Spleen (tissue), 11 donors: ENCODE data around the gene PROM1. TPM values are rescaled to one million over a fixed set of nuclear protein-coding genes. Genes with fewer than 3 reads are reported as not detected.

ENCODE experiments used
- DNase-seq: peaks from one replicate; pipeline ENCODE4 v3.0.0-alpha.2; 2020
- H3K27ac ChIP-seq, 8 donors: fragments of 200-600 bp; sonication (generic) in 7 of 8; 1 replicate in 4 of 8; 2 replicates in 4 of 8; pipeline versions ENCODE4 v1.5.0 to v1.8.0; 2016 to 2021; ENCODE audit warnings: inconsistent platforms in 4 of 8, mild to moderate bottlenecking in 4 of 8, moderate library complexity in 1 of 8
- H3K27me3 ChIP-seq, 7 donors: fragments of 200-600 bp; sonication (generic) in 6 of 7; replicated peaks in 1 of 7; 1 replicate in 4 of 7; 2 replicates in 3 of 7; pipeline versions ENCODE4 v1.5.0 to v1.8.0; 2016 to 2021; ENCODE audit warnings: inconsistent platforms in 3 of 7, mild to moderate bottlenecking in 1 of 7
- H3K36me3 ChIP-seq, 6 donors: fragments of 200-600 bp; sonication (generic) in 5 of 6; 1 replicate in 4 of 6; 2 replicates in 2 of 6; pipeline versions ENCODE4 v1.5.0 to v1.8.0; 2016 to 2021; ENCODE audit warnings: inconsistent platforms in 2 of 6
- H3K4me1 ChIP-seq, 6 donors: fragments of 200-600 bp; sonication (generic) in 5 of 6; 1 replicate in 3 of 6; 2 replicates in 3 of 6; pipeline versions ENCODE4 v1.5.0 to v1.8.0; 2016 to 2021; ENCODE audit warnings: inconsistent platforms in 3 of 6
- H3K4me3 ChIP-seq, 8 donors: fragments of 200-600 bp; sonication (generic) in 7 of 8; 1 replicate in 4 of 8; 2 replicates in 4 of 8; pipeline versions ENCODE4 v1.5.0 to v1.8.0; 2016 to 2021; ENCODE audit warnings: inconsistent platforms in 4 of 8, mild to moderate bottlenecking in 4 of 8, moderate library complexity in 2 of 8
- H3K9me3 ChIP-seq, 8 donors: fragments of 200-600 bp; sonication (generic) in 7 of 8; 1 replicate in 4 of 8; 2 replicates in 4 of 8; pipeline versions ENCODE4 v1.5.0 to v1.8.0; 2016 to 2021; ENCODE audit warnings: inconsistent platforms in 4 of 8
- CTCF ChIP-seq, 11 experiments: fragments of 200-600 bp in 7 of 11; fragments of 450-650 bp in 4 of 11; sonication (generic) in 4 of 11; IDR thresholded peaks in 8 of 11; conservative IDR thresholded peaks in 3 of 11; 1 replicate in 7 of 11; 2 replicates in 4 of 11; pipeline versions ENCODE4 v1.4.0 to v1.8.0; 2016 to 2021; ENCODE audit warnings: antibody characterized with exemption in 11 of 11, inconsistent platforms in 4 of 11, mild to moderate bottlenecking in 1 of 11
- POLR2A ChIP-seq, 3 donors: fragments of 450-650 bp; IDR thresholded peaks; one replicate each; pipeline ENCODE4 v1.5.1; 2017; ENCODE audit warnings: antibody characterized with exemption in 3 of 3, mild to moderate bottlenecking in 1 of 3
- POLR2AphosphoS5 ChIP-seq, 3 donors: sonication (generic); formaldehyde crosslinking; IDR thresholded peaks; one replicate each; pipeline ENCODE4 v1.5.1; 2017; ENCODE audit warnings: antibody characterized with exemption in 3 of 3
- WGBS, 5 donors: extraction: QIAGEN DNeasy Blood & Tissue Kit in 3 of 5; methylation state at CpG; one replicate each; pipeline versions ENCODE4 v1.1.5 to v1.1.7; 2013 to 2018; 5-methylcytosine and 5-hydroxymethylcytosine counted together
- intact Hi-C: fragments of 100-400 bp; cut with DNase I; formaldehyde crosslinking; loops from one replicate; pipeline ENCODE4 v1.15.0; 2023; ENCODE audit warnings: low total_unique reads
- polyA plus RNA-seq, 3 donors: library from polyadenylated mRNA; stranded (reverse); fragments of 200-250 nt; gene quantifications; one replicate each; pipeline ENCODE4 v1.2.1, GENCODE V29; 2013
- total RNA-seq, 7 donors: library from RNA; depleted of rRNA in 3 of 7; stranded (reverse); fragments of >200 nt in 3 of 7; fragmentation: NEBNext Ultra II Directional in 4 of 7; extraction: Animal tissue kit (Norgen Biotek cat#: 25700) in 4 of 7; gene quantifications; one replicate each; pipeline versions ENCODE4 v1.1.0 to v1.2.1, GENCODE V29; 2016 to 2021
- donor health status: healthy with polysubstance abuse.
- donor health status: DM: no; HTN: no; CAD: no; lungs with moderate emphysema.
- donor health status: DM: no; HTN: no; CAD: no.
- donor health status: Bipolar disorder and iron deficiency.
- donor health status: healthy.
- donor health status: DM: no; HTN: no; CAD: no.
- donor health status: DM: yes; HTN: yes; CAD: no.

The PROM1 gene
- total and polyA plus RNA-seq, 10 donors = 0.15 to 4.6 (median 0.93) TPM

- peaks cover 0 to 22% (median 0%) of the 10 kb centered on the region in 6 donors for H3K4me1 ChIP-seq
- H3K9me3 ChIP-seq = no peaks in the 10 kb centered on the region
- WGBS, 5 donors = 79 to 97% (median 94%) methylated on average over 2 of the region's 2 CpGs
- TF ChIP-seq POLR2A (IDR thresholded peaks at IDR 0.05) = no peak
- no peak for TF ChIP-seq CTCF (IDR thresholded peaks at IDR 0.05 in 8 of 11, conservative IDR thresholded peaks at IDR 0.05 in 3 of 11)
- no peak for TF ChIP-seq POLR2AphosphoS5 (IDR thresholded peaks at IDR 0.05)
- no peak overlapping the region for H3K27ac ChIP-seq
- H3K27me3 ChIP-seq = no peaks in the 10 kb centered on the region
- DNase-seq = no peak
- no peaks in the 10 kb centered on the region for H3K36me3 ChIP-seq
- H3K4me3 ChIP-seq = no peak overlapping the region
- intact Hi-C loops = no loop called here
Observed at GRCh38 chr4:15983610-15984009, 100.2 kb downstream of the PROM1 start.

- intact Hi-C loops = no loop called here
- no peak for TF ChIP-seq POLR2A (IDR thresholded peaks at IDR 0.05)
- TF ChIP-seq POLR2AphosphoS5 (IDR thresholded peaks at IDR 0.05) = no peak
Observed at GRCh38 chr4:15982842-15983524, 100.8 kb downstream of the PROM1 start.

GRCh38 chr4:15976456-15977447 is 107.1 kb downstream of the PROM1 start:
- TF ChIP-seq POLR2AphosphoS5 (IDR thresholded peaks at IDR 0.05) = no peak
- no peak for TF ChIP-seq CTCF (IDR thresholded peaks at IDR 0.05 in 8 of 11, conservative IDR thresholded peaks at IDR 0.05 in 3 of 11)
- DNase-seq = no peak
- no peaks in the 10 kb centered on the region for H3K9me3 ChIP-seq
- no peak overlapping the region for H3K4me3 ChIP-seq
- no peaks in the 10 kb centered on the region for H3K27me3 ChIP-seq
- no peaks in the 10 kb centered on the region for H3K36me3 ChIP-seq
- no peaks in the 10 kb centered on the region for H3K4me1 ChIP-seq
- no peak overlapping the region for H3K27ac ChIP-seq
- WGBS, 5 donors = 79 to 93% (median 84%) methylated on average over 7 of the region's 7 CpGs
- intact Hi-C loops = no loop called here

More at GRCh38 chr4:15982842-15983524, 100.8 kb downstream of the PROM1 start:
- Histone ChIP-seq H3K4me1 (peaks cover 0 to 16% (median 0%) of the 10 kb centered on the region in 6 donors), H3K27me3 (no peaks in the 10 kb centered on the region), H3K36me3 (no peaks in the 10 kb centered on the region), H3K27ac (no peak overlapping the region), H3K9me3 (no peaks in the 10 kb centered on the region), H3K4me3 (no peak overlapping the region)
- no peak for DNase-seq
- 85 to 92% (median 89%) methylated on average over 8 of the region's 8 CpGs for WGBS, 5 donors

- no peaks in the 10 kb centered on the region for H3K36me3 ChIP-seq
- peaks cover 0 to 4% (median 0%) of the 10 kb centered on the region in 8 donors for H3K9me3 ChIP-seq
- no peak for DNase-seq
- no peaks in the 10 kb centered on the region for H3K4me1 ChIP-seq
- H3K4me3 ChIP-seq = no peak overlapping the region
- H3K27me3 ChIP-seq = no peaks in the 10 kb centered on the region
- WGBS, 5 donors = 80 to 90% (median 87%) methylated on average over 9 of the region's 9 CpGs
- no peak overlapping the region for H3K27ac ChIP-seq
- intact Hi-C loops = no loop called here
- TF ChIP-seq POLR2AphosphoS5 (IDR thresholded peaks at IDR 0.05) (no peak), CTCF (IDR thresholded peaks at IDR 0.05 in 8 of 11, conservative IDR thresholded peaks at IDR 0.05 in 3 of 11) (no peak), POLR2A (IDR thresholded peaks at IDR 0.05) (no peak)
Observed at GRCh38 chr4:15971068-15971801, 112.6 kb downstream of the PROM1 start.
